GM12872 (cell line): ENCODE measurements around the gene ALOX12B.

Experiments
- CTCF ChIP-seq: IDR thresholded peaks from 3 replicates; pipeline ENCODE4 v1.5.1; 2011; ENCODE audit warnings: low read depth, mild to moderate bottlenecking, low read length, moderate library complexity; ENCODE audit not compliant: insufficient read depth

ALOX12B gene

GRCh38 chr17:8025176-8025911 lies 62.2 kb downstream of the ALOX12B start:
- no peak for TF ChIP-seq CTCF
